HepG2 (cell line): ENCODE measurements around the gene ADRA2A. TPM values are rescaled to one million over a fixed set of nuclear protein-coding genes. Genes with fewer than 3 reads are reported as not detected.

Source experiments
- CBFB ChIP-seq: sonication (generic); formaldehyde crosslinking; IDR thresholded peaks from 2 replicates; pipeline ENCODE4 v1.4.0; 2020; ENCODE audit warnings: missing genetic modification reagents
- GMEB2 ChIP-seq: IDR thresholded peaks from 2 replicates; pipeline ENCODE4 v1.6.1; 2016; ENCODE audit warnings: missing biosample characterization, missing genetic modification reagents, low read depth
- MBD4 ChIP-seq: IDR thresholded peaks from 2 replicates; pipeline ENCODE4 v1.6.1; 2012; ENCODE audit warnings: low read length, inconsistent platforms, borderline replicate concordance
- PAXIP1 ChIP-seq: sonication (generic); formaldehyde crosslinking; conservative IDR thresholded peaks from 2 replicates; pipeline ENCODE4 v1.4.0; 2020; ENCODE audit warnings: mild to moderate bottlenecking, missing genetic modification reagents, moderate library complexity
- YEATS2 ChIP-seq: sonication (generic); formaldehyde crosslinking; IDR thresholded peaks from 2 replicates; pipeline ENCODE4 v1.4.0; 2020; ENCODE audit warnings: missing genetic modification reagents, borderline replicate concordance
- ZNF609 ChIP-seq: sonication (generic); formaldehyde crosslinking; IDR thresholded peaks from 2 replicates; pipeline ENCODE4 v1.4.0; 2020; ENCODE audit warnings: mild to moderate bottlenecking, missing genetic modification reagents, borderline replicate concordance
- polyA plus RNA-seq, 8 experiments: library from polyadenylated mRNA; depleted of rRNA in 3 of 8; stranded (reverse) in 7 of 8; unstranded in 1 of 8; fragments of >200 nt; fragmentation: Illumina TruSeq in 4 of 8; extraction: Trizol in 4 of 8; gene quantifications; 2 replicates each; pipeline versions ENCODE4 v1.2.1 to v1.2.3, GENCODE V29; 2011 to 2016; ENCODE audit warnings: low read depth in 4 of 8, missing spikeins in 1 of 8, mixed read lengths in 1 of 8; ENCODE audit not compliant: insufficient read depth in 1 of 8
- total RNA-seq, 5 experiments: library from RNA; depleted of rRNA; stranded (reverse); fragments of >200 nt; fragmentation: Illumina TruSeq; extraction: Trizol; gene quantifications; 2 replicates each; pipeline ENCODE4 v1.2.3, GENCODE V29; 2016; ENCODE audit warnings: low read depth in 1 of 5

The ADRA2A gene
- total and polyA plus RNA-seq, 2 of the 13 experiments (the other 11 are each of a cell fraction or from before 2014, with no cell fraction given): 0.01 TPM; not detected in 1

DNA sequence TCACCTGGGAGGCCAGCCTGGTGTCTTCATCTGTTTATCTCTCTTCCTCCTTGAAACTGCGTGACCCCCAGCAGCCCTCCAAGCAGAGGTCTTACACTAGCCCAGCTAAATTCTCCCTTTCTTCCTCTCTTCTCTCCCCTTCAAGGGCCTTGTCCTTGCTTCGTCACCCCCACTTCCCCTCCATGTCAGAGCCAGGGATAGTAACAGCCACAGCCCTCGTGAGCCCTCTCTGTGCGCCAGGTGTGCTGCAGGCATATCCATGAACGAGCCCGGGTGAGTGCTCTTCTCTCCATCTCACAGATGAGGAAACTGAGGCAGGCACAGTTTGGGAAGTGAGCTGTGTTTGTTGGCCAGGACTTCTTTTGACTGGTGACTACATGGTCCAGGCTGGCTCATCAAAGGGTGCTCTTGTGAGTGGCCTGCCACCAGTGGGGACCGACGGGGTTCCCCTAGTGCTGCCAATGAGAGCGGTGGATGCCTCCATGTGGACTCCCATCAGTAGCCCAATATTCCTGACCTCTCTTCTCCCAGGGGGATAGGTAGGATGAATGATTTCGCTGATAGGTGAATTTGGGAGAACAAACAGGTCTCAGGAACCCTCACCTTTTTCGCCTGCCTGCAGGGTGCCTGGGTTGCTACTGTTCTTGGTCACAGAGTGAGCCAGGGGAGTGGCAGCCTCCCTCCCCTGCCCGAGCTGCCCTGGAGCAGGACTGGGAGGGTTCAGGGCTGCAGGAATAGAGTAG lies 38.1 kb downstream of the ADRA2A start (continued):
- TF ChIP-seq ZNF609 (CRISPR knock-in tag) (no peak), GMEB2 (no peak), MBD4 (no peak), CBFB (CRISPR knock-in tag) (no peak), PAXIP1 (CRISPR knock-in tag) (no peak), YEATS2 (CRISPR knock-in tag) (no peak)
